NOMO-1 (cell line): ENCODE measurements around the gene SLC25A13.

Experiments
- DNase-seq, 2 experiments: peaks; one replicate each; lab custom pipeline; 2025; ENCODE audit not compliant: unreplicated experiment in 2 of 2; lab: John Stamatoyannopoulos, UW

SLC25A13 gene

DNA sequence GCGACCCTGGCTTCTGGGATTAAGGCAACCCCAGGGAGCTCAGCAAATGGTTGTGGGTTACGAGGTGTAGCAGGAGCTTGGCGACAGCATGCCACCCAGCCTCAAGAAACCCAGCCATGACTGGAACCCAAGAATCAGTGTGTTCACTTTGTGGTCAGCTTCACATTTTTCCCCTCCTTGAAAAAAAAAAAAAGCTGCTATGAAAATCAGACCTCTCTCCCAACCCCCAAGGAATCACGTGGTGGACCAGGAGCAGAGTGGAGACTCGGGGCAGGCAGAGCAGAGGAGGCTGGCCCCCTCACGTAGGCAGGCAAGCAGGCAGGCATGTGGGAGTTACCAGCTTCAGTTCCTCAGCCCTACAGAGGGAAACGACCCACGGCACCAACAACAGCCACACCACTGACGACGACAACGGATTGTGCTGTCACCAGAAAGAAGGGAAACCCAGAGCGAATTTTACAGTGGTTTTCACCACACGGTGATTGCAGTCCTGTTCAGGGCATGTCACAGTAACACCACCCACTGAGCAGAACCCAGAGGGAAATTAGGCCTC is 203.4 kb downstream of the SLC25A13 start:
- no peak for DNase-seq

DNA sequence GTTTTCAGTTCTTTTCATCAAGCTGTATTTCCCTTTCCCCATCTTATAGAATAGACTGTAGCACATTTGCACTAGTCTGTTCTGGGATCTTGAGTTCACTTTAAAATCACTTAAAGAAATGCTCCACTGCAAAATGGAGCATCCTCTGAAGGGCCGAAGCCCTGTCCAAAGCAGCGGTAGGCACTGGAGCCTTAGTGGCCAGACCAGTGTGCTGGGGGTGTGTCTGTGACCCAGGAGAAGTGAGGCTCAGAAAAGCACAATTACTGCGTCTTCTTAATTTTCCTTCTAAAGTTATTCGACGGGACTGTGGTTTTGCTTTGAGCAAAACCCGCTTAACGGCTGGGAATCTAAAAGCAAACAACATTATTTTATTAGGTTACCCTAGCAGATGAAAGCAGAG is 205.7 kb downstream of the SLC25A13 start:
- no peak for DNase-seq

DNA sequence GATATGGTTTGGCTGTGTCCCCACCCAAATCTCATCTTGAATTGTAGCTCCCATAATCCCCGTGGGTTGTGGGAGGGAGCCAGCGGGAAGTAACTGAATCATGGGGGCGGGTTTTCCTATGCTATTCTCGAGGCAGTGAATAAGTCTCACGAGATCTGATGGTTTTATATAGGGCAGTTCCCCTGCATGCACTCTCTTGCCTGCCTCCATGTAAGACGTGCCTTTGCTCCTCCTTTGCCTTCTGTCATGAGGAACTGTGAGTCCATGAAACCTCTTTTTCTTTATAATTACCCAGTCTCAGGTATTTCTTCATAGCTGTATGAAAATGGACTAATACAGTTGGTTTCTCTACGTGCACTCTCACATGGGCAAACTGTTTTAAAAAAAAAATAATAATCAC is 207.7 kb downstream of the SLC25A13 start:
- DNase-seq, result no peak

DNA sequence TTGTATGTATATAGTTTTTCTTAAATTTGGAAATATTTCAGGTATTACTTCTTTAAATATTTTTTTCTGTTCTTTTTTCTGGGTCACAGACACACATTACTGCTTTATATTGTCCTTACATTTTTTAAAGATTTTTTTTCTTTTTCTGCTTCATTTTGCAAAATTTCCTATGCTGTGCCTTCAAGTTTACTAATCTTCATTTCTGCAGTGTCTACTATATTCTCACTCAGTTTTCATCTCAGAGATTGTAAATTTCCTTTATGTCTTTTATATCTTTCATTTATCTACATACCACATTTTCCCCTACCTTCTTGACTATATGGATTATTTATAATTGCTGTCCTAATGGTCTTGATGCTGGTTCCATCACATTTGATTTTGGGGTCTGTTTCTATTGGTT is 210.5 kb downstream of the SLC25A13 start:
- DNase-seq, result no peak

DNA sequence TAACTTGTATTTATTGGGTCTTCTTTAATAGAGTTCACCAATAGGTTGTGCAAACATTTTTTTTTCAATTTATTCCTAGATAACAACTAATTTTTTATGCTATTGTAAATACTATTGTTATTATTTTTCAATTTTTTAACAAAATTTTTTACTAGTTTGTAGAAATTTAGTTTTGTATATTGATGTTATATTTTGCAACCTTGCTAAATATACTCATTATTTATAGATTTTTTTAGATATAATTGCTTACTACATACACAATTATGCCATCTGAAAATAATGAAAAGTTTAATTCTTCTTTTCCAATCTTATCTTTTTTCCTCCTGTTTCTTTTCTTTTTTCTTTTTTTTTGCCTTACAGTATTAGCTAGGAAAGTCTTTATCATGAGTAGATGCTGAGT is 216.9 kb downstream of the SLC25A13 start:
- DNase-seq, result no peak

DNA sequence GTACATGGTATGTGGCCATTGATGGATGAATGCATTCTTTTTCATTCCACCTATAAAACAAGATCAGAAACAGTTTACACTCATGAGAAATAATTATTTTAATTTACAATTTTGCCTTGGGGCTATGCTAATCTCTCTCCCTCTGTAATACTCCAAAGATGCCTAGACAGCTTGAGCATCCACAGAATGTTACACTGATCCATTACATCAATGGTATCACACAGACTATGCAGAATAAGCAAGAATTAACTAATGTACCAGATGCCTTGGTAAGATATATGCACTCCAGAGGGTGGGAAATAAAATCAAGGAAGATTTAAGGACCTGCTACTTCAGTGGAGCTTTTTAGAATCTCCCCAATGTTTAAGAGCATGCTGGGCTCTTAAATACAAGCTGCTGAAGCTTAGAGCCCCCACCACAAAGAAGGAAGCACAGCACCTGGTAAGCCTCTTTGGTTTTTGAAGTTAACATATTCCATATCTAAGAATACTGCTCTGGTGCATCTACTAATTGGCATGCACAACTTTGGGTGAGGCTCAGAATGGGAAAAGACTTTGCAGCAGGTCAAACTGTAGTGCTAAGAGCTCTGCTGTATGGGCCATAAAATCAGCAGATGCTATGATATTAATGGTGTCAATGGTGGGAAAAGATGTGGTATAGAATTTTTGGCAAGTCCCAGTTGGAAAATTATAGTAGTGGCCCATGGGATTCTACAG is 219.6 kb downstream of the SLC25A13 start:
- no peak for DNase-seq

DNA sequence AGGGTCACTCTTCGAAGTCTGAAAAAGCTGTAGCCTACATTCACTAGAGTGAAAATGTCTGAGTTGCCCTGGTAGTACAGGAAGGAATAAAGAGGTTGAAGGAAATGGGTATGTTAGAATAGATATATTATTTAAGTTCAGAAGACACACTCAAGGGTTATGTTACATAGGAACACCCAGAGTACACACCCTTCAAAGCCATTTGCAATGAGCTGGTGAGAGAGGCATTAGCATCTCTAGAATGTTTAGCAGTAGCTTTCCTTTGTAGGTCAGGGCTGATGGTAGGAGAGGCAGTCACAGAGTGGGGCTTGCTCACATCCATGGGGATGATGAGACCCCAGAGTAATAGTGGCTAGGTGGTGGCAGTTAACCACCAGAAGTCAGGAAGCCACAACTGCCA is 221.2 kb downstream of the SLC25A13 start:
- peak in 1 of 2 experiments; percentile 51 for DNase-seq

DNA sequence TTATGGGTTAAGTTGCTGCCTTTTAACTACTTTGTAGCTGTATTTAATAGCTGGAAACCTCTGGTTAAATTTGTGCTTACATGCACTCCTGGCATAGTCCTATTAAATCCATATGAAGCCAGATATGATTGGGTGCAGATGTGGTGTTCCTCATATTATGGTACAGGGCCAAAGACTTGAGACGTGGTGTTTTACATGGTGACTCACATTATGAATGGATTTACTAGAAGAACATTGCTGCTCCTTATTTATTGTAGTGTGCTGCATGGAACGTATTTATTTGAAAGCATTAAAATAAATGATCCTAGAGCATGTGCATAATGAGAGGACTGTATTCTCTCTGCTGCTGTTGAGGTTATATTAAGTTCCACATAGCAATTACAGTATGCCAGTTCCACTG is 224.1 kb downstream of the SLC25A13 start:
- no peak for DNase-seq

DNA sequence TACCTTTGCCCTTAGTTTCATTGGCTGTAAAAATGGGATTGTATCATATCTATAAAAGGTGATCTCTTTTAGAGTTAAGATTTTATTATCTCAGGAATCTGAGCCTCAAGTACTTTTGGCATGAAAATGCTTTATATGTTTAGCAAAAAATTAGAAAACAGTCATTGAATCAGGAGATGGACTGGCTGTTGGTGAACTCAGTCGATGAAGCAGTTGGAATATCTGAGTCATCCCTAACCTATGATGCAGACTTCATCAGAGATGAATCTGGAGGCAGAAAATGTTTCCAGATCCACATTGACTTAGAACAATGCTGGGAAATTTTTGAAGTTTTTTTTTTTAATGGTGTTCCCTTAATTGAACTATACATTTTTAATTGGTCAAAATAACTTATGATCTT is 228.5 kb downstream of the SLC25A13 start:
- peak in 1 of 2 experiments; percentile 67 for DNase-seq

DNA sequence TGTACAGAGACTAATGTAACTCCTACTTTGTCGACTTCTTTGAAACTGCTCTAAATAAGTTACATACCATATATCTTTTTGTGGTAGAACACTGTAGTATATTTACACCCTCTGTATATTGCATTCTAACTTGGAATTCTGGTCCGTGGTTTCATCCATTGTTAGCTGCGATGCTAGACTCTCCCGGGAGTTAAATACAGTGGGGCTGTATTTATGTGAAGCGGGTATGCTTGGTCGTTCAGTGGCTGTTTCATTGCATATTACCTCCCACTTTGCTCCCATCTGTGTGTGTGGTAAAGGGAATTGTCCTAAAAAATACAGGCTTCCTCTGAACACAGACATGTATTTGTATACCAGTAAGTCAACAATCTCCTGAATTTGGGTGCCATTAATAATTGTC is 231.1 kb downstream of the SLC25A13 start:
- DNase-seq, result peak in 1 of 2 experiments; percentile 41

DNA sequence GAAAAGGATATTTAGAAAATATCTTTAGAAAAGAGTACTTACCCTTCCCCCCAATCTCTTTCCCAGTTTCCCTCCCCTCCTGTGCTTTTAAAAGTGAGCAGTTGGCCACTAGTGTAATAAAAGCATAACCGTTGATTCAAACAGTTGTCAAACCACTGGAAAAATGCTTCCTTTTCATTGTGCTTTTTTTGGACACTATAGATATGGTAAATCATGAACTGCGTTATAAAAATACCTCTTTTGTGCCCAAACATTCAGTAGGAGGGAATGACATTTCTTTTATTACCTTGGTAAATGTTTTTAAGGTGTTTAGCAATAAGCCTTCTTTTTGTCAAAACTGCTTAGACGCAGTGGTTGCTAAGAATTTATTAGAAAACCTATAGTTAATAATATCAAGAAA is 232.4 kb downstream of the SLC25A13 start:
- DNase-seq, result peak; percentile 74 to 89

DNA sequence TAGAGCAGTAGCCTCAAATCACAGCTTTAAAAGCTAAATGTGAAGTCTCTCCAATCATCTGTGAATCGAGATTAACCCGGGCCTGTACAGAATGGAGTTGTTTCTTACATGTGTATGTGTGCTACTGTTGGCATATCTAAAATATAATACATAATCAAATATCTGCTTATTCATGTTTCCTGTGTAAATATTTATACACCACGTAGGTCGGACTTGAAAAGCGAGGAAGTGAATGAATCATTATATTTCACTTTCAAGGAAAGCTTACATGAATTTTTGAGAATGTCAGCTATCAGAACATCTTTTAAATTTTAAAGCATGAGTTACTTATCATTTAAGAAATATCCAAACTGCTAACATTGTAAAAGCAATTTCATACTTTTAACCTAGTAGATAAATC is 233.3 kb downstream of the SLC25A13 start:
- DNase-seq, result peak in 1 of 2 experiments; percentile 98

DNA sequence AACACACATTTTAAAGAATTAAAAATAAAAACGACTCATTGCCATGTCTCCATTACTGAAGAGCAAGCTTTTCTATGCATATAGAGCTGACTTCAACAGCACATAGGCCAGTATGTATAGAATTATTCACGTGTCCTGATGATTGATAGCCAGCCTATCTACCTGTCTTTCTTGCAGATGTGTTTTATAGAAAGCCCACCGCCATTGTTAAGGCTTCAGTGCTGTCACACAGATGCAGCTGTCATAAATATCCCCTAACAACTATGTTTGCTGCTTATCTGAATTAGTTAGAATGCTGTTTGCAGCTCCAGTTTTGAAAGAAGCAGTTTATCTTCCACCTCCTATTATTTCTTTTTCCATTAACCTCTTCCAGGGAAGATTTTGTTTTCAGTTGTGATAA is 235.9 kb downstream of the SLC25A13 start:
- DNase-seq, result peak in 1 of 2 experiments; percentile 28

DNA sequence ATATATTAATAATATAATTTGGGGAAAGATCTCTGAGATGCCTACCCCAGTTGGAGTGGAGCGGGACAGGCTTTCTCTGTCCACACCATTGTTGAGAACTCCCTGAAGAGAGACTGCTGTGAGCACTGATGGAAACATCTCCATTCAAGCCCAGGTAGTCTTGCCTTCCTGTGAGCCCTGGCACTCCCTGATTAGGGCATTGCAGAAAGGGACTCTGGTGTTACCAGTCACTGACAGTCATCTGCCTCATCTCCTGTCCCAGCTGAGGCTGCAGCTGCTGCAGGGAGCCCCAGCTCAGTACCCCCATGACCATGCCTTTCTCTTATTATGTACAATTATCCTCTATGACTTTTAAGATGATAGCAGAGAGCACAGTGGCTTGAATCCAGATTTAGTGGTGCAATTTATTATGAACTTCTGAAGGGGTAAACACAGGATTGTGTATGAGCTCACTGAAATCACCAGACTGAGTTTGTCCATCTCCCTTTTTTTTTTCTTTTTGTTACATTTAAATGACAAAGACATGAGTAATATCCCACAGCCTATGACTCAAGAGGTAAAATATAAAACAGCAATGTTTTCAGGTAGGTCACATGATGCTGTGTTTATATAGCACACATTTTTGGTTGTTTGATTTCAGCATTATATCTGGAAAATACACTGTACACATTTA is 236.9 kb downstream of the SLC25A13 start:
- peak; percentile 59 to 75 for DNase-seq

DNA sequence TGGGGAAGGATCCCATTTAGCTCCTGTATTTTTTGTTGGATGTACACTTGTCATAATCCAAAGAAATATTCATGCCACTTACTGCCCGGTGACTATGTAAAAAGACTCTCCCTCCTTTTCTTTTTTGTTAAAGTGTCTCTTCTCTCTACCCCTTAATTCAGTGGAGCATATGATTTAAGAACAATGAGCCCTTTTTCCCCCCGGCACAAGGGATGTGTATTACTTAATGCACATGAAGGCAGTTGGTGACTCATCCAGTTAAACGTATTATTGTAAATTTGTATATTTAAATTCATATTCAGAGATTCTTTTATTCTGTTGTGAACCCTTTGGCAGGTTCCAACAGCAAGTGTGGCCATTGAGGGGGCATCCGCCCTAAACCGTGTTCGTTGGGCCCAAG is 241.9 kb downstream of the SLC25A13 start:
- peak; percentile 83 to 99 for DNase-seq

DNA sequence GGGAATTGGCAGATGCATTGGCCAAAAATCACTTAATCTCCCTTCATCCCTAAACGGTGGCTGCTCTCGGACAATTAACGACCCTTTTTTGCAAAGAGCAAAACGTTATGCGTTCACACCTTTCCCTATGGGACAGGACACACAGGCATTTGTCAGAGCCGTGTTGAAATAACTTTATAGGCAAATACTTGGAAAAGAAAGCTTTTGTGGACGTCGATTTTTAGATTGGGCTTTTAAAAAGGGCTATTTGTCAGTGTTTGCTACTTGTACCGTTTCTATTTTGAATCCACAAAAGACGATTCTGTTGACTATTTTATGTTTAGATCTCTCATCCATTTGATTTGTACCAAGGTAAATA is 245.6 kb downstream of the SLC25A13 start:
- no peak for DNase-seq

DNA sequence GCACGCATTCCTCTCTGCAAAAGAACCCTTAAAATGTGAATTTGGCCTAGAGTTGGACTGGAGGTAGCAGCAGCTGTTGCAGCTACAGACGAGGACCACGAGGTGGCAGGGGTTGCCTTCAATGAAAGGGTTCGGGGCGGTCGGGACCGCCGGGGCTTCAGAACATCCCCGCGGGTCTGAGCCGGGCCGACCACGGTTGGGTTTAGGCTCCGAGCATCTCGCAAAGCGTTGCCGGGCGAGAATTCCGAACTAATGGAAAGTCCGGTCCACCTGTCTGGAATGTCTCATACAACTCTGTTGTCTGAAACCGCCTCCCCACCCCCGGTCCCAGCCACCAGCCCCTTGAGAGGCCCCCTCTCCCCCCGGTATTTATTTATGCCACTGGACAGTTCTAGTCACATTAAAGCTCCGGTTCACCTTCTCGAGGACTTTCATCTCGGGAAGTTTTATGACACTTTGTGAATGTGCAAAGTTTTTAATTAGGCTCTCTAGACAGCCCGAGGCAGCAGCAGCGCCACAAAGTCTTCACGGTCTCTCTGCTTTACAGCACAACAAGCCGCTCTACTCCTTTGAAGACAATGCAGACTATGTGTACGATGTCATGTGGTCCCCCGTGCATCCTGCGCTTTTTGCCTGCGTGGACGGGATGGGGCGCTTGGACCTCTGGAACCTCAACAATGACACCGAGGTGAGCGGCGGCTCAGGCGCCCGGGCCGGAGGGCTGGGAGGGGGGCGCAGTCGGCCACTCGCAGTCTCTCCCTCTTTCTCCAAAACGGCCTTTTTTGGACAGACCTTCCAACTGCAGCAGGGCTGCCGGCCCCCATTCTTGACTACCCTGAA is 246.2 kb downstream of the SLC25A13 start:
- DNase-seq, result peak; percentile 93 to 94

DNA sequence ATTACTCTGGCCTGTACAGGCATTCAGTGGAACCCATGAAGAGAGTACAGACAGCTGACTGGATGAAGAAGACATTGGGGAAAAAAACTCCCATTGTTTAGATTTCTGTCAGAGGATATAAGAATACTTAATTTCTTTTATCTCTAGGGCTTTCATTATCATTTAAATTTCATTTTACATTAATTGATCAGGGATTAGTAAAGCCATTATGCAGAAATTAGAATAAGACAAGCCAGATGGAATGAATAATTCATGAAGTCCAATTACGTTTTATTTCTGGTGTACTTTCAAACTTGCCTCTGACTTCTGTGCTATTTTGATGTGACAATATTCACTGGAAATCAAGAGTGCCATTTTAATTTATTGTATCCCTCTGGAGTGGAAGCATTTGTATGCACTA is 247.0 kb downstream of the SLC25A13 start:
- DNase-seq, result no peak
